HepG2 (cell line): Measurements from ENCODE around the gene FOXR1. TPM values are rescaled to one million over a fixed set of nuclear protein-coding genes. Genes with fewer than 3 reads are reported as not detected.

Source experiments
- ARID2 ChIP-seq: sonication (generic); formaldehyde crosslinking; IDR thresholded peaks from 2 replicates; pipeline ENCODE4 v1.8.1; 2022; ENCODE audit warnings: mild to moderate bottlenecking, missing genetic modification reagents, borderline replicate concordance
- DMTF1 ChIP-seq: sonication (generic); formaldehyde crosslinking; IDR thresholded peaks from 2 replicates; pipeline ENCODE4 v1.4.0; 2020; ENCODE audit warnings: mild to moderate bottlenecking, missing genetic modification reagents
- GZF1 ChIP-seq: sonication (generic); formaldehyde crosslinking; IDR thresholded peaks from 2 replicates; pipeline ENCODE4 v1.5.1; 2020; ENCODE audit warnings: mild to moderate bottlenecking, missing genetic modification reagents
- HOXA5 ChIP-seq: sonication (generic); formaldehyde crosslinking; IDR thresholded peaks from 2 replicates; pipeline ENCODE4 v1.4.0; 2020; ENCODE audit warnings: missing genetic modification reagents
- NPAS2 ChIP-seq: sonication (generic); formaldehyde crosslinking; IDR thresholded peaks from 2 replicates; pipeline ENCODE4 v1.8.0; 2022; ENCODE audit warnings: mild to moderate bottlenecking, missing genetic modification reagents, borderline replicate concordance
- THAP9 ChIP-seq: sonication (generic); formaldehyde crosslinking; IDR thresholded peaks from 2 replicates; pipeline ENCODE4; 2020; ENCODE audit warnings: missing genetic modification reagents, mild to moderate bottlenecking, borderline replicate concordance
- TSC22D2 ChIP-seq: sonication (generic); formaldehyde crosslinking; IDR thresholded peaks from 2 replicates; pipeline ENCODE4 v1.5.1; 2020; ENCODE audit warnings: missing genetic modification reagents, mild to moderate bottlenecking, borderline replicate concordance
- USF2 ChIP-seq, 2 experiments: sonication (generic) in 1 of 2; formaldehyde crosslinking in 1 of 2; IDR thresholded peaks; 2 replicates each; pipeline versions ENCODE4 v1.5.1 to v1.6.1; 2011 to 2020; ENCODE audit warnings: borderline replicate concordance in 1 of 2, low read depth in 1 of 2, low read length in 1 of 2, mild to moderate bottlenecking in 1 of 2, missing genetic modification reagents in 1 of 2, moderate library complexity in 1 of 2
- ZBTB2 ChIP-seq: sonication (generic); formaldehyde crosslinking; IDR thresholded peaks from 2 replicates; pipeline ENCODE4 v1.8.0; 2022; ENCODE audit warnings: low read depth, missing genetic modification reagents
- ZBTB4 ChIP-seq: sonication (generic); formaldehyde crosslinking; IDR thresholded peaks from 2 replicates; pipeline ENCODE4 v1.4.0; 2020; ENCODE audit warnings: missing genetic modification reagents, mild to moderate bottlenecking, borderline replicate concordance
- ZNF430 ChIP-seq: sonication (generic); formaldehyde crosslinking; IDR thresholded peaks from 2 replicates; pipeline ENCODE4 v1.9.0; 2021; ENCODE audit warnings: mild to moderate bottlenecking, missing genetic modification reagents
- ZNF589 ChIP-seq: sonication (generic); formaldehyde crosslinking; conservative IDR thresholded peaks from 2 replicates; pipeline ENCODE4 v1.8.0; 2022; ENCODE audit warnings: mild to moderate bottlenecking, moderate library complexity, missing genetic modification reagents
- ZNF672 ChIP-seq: sonication (generic); formaldehyde crosslinking; IDR thresholded peaks from 2 replicates; pipeline ENCODE4 v1.8.1; 2022; ENCODE audit warnings: missing genetic modification reagents
- ZNF883 ChIP-seq: sonication (generic); formaldehyde crosslinking; IDR thresholded peaks from 2 replicates; pipeline ENCODE4 v1.5.1; 2020; ENCODE audit warnings: mild to moderate bottlenecking, missing genetic modification reagents; ENCODE audit errors: not compliant biosample characterization
- polyA plus RNA-seq, 8 experiments: library from polyadenylated mRNA; depleted of rRNA in 3 of 8; stranded (reverse) in 7 of 8; unstranded in 1 of 8; fragments of >200 nt; fragmentation: Illumina TruSeq in 4 of 8; extraction: Trizol in 4 of 8; gene quantifications; 2 replicates each; pipeline versions ENCODE4 v1.2.1 to v1.2.3, GENCODE V29; 2011 to 2016; ENCODE audit warnings: low read depth in 4 of 8, missing spikeins in 1 of 8, mixed read lengths in 1 of 8; ENCODE audit not compliant: insufficient read depth in 1 of 8
- total RNA-seq, 5 experiments: library from RNA; depleted of rRNA; stranded (reverse); fragments of >200 nt; fragmentation: Illumina TruSeq; extraction: Trizol; gene quantifications; 2 replicates each; pipeline ENCODE4 v1.2.3, GENCODE V29; 2016; ENCODE audit warnings: low read depth in 1 of 5

The FOXR1 gene
- total and polyA plus RNA-seq, 2 of the 13 experiments (the other 11 are each of a cell fraction or from before 2014, with no cell fraction given) = not detected

- TF ChIP-seq ZNF672 (CRISPR knock-in tag) (no peak), ZNF883 (peak; percentile 67), DMTF1 (CRISPR knock-in tag) (no peak), ZNF589 (CRISPR knock-in tag) (no peak), GZF1 (CRISPR knock-in tag) (no peak), HOXA5 (CRISPR knock-in tag) (no peak), THAP9 (CRISPR knock-in tag) (no peak), ZNF430 (no peak), TSC22D2 (0 out of 2 replicates have a peak, but pooled peaks have one; percentile 29), NPAS2 (CRISPR knock-in tag) (no peak), ZBTB4 (CRISPR knock-in tag) (no peak), ZBTB2 (CRISPR knock-in tag) (no peak), ARID2 (CRISPR knock-in tag) (no peak), USF2 (IDR thresholded peaks at IDR 0.05; ENCODE audit: low read depth, low read length) (no peak), USF2 (CRISPR knock-in tag; IDR thresholded peaks at IDR 0.05; ENCODE audit: borderline replicate concordance) (no peak)
Measured at GRCh38 chr11:118924591-118925585, 46.7 kb upstream of the FOXR1 start (continued).
